ENCODE measurements around the gene WDPCP.
A peak's percentile ranks its signal among the peaks of the same experiment; 100 is the strongest.
"Not testable (repeated sequence)": the region's sequence is repeated elsewhere in the genome, so short reads cannot be mapped to it uniquely, and the experiment has no call there.

WDPCP gene

DNA sequence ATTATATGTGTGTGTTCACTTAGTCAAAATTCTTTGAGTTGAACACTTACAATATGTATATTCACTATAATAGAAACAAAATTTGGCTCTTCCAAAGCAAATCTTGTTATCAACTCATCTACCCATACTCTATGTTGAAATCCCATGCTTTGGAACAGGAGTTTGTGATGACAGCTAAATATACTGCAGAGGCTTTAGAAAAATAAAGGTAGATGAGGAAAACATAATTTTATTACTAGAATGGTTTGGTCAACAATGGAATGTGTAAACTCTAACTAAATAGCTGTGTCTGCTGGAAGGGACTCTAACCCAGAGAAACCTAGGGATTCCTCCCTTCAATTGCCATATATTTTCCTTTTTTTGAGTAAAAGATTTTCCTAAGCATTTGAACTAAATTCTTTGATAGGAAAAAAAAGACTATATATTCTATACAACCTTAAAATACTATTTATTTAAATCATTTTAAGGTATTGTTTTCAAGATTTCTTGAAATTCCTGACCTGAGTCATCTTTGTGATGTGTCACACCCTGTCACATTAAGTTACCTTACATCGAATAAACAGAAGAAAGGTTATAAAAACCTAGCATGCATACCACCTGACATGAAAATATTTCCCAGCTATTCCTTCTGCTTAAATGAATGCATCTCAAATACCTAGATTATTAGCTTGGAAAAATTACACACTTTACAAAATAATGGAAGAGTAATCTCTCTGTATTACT, 362.2 kb downstream of the WDPCP start:
- no peak for DNase-seq

DNA sequence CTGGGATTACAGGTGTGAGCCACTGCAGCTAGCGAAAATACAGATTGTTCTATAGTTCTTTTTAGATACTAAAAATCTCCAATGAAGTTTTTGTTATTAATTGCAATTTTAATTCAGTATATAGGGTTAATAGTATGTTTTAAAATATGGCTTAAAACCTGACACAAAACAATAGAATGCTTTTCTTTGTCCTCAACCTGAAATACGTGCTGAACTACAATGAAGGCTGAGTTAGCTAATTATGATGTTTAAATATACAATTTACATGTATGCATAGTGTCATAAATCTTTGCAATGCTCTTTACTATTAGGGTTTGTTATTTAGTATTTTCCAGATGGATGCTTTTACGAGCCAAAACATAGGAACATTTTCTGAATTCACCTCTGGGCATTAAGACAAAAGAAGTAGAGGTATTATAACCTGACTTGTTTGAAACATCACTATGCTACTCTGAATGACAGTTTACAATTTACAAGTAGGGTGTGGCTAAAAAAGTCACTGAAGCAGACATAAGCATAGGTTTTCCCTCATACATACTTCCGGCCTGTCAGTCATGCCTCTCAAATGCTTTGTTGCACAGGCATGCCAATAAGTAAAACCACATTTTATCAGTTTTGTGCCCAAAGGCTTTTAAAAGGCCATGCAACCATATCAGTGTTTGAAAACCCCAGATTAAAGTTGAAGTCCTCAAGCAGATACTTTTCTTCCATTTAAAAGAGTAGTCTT, 369.3 kb downstream of the WDPCP start:
- DNase-seq = peak; percentile 17

DNA sequence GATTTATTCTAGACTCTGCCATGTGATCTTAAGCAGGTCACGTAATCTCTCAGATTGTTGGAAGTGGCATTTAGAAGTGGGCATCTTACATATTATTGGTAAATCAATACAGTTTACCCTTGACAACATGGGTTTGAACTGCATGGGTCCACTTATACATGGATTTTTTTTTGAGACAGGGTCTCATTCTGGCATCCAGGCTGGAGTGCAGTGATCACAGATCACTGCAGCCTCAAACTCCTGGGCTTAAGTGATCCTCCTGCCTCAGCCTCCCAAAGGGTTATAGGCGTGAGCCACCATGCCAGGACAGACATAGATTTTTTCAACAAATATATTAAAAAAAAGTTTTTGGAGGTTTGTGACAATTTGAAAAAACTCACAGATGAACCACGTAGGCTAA, 393.0 kb downstream of the WDPCP start:
- no peak for DNase-seq

DNA sequence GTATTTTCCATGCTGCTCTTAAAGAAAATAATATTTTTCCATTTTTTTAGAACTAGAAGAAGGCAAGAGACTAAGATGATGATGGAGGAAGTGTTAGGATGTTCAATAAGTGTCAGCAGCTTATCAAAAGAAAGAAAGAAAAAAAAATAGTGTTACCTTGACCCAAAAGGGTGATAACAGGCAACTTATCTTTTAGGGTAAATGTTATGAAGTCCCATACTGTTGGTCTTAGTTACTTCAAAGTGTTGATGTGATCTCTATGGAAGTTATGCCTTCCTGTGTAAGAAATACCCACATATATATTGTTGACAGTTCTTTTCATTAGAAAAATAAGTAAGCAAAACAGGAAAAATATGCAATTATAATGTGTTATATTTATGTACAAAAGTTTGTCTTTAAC, 394.1 kb downstream of the WDPCP start:
- DNase-seq = no peak

DNA sequence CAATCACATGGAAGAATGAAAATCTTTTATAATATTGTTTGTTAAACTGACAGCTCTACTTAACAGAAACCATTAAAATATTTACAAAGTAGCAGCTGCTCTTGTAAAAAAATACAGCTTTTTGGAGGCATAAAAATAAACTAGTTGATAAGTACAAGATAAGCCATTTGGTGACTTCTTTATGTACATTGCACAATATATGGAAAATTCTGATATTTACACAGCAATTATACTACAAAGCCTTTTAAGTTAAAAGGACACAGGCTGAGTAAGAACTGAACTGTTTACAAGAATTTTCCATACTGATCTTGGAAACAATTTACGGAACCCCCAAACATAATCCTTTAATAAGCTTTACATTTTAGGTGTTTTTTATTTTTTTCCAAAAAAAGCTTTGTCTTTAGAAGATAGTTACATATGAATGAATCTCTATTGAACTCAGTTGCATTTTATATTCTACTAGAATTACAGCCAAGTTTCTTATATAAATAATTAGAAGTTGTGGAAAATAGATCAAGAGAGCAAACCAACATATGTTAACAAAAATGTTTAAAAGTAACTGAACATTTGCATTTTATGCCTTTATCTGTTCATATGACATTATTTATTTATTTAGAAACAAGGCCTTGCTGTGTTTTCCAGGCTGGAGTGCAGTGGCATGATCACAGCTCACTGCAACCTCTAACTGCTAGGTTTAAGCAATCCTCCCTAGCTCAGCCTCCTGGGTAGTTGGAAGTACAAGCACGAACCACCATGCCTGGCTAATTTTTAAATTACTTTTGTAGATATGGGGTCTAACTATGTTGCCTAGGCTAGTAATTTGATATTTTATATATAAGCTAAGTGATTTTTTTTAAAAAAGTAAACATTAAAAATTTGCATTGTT, 395.1 kb downstream of the WDPCP start:
- DNase-seq = peak; percentile 76

DNA sequence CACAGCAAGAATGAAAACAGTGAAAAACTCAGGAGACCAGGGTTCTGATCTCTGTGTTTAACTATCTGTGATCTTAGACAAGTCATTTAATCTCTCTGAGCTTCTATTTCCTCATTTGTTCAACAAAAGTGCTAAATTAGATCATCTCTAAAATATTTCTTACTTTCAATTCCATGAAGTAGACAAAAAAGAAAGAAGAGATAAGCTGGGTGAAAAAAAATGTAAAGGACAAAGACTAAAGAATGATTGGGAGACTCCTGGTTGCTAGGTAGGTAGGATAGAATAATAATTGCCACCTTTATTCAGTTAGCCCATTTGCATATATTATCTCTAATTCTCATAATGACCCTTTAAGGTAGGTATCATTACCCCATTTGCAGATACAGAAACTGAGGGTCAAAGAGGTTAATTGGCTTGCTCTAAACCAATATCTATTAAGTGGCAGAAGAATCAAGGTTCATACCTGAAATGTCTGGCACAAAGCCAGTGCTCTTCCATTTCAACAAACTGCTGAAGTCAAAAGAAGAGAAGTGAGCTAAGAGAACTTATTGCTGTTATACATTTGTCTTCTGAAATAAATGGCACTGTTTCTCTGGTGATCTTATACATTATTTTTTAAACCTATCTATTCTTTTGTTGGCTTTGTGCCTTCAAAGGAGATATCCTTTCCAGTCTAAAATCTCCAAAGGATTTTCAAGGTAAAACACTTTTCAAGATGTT, 395.9 kb downstream of the WDPCP start:
- DNase-seq = peak; percentile 76

DNA sequence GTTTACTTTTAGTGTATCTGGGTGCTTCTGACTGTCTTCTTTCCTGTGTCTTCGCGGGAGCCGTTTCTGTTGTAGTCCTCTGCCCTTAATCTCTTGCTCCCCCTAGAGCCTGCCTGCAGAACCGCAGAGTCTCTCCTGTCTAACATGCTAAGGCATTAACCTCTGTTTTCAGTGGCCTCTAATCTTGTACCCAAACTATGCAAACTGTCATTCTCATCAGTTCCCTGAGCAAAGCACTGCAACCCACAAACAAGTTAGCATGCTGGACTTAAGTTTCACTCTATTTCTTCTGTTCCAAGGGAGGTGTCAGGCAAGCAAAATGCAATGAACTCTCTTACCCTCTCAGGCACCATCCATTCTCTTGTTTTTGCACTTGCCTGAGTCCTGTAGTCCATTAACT, 399.3 kb downstream of the WDPCP start:
- peak; percentile 86 for DNase-seq

DNA sequence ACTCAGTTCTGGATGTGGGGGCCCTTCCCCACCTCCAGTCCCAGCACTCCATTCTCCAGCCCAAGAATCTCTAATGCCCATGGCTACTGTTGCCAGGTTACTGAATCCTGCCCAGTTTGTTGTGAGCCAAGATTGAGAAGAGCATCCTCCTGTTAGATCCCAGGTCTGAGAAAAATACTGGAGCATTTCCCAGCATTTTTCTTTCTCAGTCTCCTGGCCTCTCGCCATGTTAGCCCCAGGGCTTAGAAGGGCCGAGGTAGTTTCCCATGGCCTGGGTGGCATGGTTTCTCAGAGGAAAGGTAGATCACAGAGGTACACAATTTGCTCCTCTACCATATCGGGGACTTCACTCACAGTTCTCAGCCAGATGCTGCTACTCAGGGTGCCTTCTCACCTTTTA, 401.9 kb downstream of the WDPCP start:
- no peak for DNase-seq

DNA sequence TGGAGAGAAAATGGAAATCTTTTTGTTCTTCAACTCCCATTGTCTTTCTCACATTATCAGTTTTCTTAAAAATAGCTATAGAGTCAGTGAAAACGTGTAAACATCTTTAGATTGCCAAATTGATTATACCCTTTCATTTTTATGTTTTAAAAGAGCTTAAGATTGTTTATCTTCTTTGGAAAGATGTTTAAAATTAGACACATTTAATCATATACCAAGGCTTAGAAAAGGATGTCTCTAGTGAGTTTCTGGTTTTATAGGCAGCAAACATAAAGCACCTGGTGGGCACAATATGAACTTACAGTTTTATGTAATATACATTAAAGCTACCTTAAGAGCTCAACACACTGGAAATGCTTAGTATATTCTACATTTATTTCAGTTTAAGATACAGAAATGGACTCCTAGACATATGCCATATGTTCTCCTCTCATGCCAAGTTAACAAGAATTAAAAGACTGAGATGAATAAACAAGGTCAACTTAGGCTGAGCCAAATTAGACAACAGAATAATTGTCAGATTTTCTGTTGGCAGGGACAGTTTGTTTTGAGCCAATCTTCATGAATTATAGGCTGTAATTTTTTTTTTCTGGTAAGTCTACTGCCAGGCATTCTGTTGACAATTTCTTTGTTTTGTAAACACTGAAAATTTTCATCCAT, 425.0 kb downstream of the WDPCP start:
- peak; percentile 8 for DNase-seq

DNA sequence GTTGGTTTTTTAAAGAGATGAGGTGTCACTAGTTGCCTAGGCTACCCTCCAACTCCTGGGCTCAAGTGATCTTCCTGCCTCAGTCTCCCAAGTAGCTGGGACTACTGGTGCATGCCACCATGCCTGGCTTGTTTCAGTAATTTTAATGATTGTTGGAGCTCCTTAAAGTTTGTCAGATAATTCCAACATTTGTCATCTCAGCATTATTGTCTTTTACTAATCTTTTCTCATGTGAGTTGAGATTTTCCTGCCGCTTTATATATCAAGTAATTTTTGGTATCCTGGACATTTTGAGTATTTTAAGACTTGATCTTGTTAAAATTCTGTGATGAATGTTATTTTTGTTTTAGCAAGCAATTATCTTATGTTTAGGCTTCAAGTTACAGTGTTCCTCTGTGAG, 429.0 kb downstream of the WDPCP start:
- no peak for DNase-seq

DNA sequence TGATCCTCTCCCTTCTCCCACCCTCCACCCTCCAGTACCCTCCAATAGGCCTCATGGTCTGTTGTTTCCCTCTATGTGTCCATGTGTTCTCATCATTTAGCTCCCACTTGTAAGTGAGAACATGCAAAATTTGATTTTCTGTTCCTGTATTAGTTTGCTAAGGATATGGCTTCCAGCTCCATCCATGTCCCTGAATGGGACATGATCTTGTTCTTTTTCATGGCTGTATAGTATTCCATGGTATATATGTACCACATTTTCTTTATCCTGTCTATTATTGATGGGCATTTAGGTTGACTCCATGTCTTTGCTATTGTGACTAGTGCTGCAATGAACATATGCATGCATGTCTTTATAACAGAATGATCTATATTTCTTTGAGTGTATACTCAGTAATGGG, 451.6 kb downstream of the WDPCP start:
- DNase-seq = not testable (repeated sequence)

DNA sequence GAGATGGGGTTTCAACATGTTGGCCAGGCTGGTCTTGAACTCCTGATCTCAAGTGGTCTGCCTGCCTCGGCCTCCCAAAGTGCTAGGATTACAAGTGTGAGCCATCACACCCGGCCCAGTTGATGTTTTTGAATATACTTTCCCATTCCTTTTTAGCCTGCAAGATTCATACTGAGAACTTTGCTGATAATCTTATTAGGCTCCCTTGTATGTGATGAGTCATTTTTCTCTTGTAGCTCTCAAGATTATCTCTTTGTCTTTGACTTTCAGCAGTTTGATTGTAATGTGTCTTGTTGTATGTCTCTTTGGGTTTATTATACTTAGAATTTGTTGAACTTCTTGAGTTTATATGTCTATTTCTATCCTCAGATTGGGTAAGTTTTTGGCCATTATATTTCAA, 456.3 kb downstream of the WDPCP start:
- DNase-seq = no peak

DNA sequence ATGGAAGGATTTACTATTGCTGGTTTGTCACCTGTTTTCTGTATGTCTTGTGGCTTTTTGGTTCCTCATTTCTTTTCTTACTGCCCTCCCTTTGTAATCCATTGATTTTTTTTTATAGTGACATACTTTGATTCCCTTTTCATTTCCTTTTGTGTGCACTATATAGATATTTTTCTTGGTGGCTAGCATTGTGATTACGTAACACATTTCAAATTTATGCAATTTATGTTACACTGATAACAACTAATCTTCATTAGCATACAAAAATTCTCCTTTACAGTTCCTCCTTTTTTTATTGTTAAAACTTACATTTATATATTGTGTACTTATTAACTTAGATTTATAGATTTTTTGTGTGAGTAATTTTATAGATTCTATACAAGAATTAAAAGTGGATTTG, 457.1 kb downstream of the WDPCP start:
- DNase-seq = no peak

DNA sequence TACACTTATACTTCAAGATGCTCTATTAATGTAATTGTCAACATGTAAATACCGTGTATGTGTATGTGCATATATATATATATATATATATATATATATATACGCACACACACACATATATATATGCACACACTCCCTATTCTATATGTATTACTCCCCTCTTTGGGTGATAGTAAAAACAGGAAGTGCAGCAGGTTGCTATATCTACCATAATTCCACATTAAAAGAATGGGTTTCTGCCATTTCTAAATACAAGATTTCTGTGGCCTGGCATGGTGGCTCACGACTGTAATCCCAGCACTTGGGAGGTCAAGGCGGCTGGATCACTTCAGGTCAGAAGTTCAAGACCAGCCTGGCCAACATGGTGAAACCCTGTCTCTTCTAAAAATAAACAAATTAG, 460.7 kb downstream of the WDPCP start:
- no peak for DNase-seq

DNA sequence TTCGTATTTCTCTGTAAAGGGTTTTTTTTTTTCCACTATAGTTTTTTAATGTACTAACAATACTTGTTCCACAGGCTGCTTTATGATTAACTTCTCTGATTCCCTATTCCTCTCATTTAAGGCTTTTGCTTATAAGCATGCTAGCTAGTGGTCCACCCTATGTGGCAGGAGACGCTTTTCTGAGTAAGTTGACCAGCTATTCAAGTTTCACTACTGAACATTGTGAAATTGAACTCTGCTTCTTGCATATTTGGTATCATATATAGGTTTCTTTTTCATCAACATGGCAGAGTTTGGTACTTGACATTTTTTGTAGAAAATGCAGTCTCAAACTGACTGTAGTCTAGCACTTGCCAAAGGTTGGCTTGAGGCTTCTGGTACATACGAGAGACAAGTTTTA, 463.4 kb downstream of the WDPCP start:
- no peak for DNase-seq

DNA sequence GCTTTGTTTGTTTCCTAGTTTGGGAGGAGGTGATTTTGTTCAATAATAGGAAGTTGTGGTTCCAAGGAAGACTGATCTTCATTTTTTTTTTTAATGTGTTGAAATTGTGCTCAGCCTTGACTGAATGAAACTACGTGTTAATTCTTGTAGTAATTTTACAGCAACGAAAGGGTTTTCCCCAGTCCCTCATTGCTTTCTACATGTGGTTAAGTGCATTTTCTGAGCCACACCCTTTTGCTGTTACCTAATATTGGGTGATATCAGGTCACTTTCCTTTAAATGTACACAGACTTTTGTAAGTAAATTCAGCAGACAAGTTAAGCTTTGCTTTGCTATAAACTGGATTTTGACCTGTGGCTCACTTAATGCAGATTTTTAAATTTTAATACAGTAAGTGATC, 464.1 kb downstream of the WDPCP start:
- no peak for DNase-seq

DNA sequence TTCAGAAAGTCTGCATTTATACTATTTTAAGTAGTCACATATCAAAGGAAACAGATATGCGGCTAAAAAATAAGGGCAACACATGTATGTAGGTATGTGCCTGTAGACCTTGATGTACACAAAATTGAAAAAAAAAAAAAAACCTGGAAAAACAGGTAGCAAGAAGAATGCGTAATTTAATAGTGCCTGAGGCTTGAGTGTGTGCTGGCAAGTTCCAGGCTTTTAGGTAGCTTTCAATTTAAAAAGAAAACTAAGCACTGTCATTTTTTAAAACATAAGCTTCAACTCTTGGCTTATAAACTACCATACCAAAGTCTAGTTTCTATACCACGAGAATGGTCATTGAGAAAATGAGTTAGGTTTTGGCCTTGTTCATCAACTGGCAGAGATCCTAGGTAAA, 465.4 kb downstream of the WDPCP start:
- DNase-seq = peak; percentile 7

DNA sequence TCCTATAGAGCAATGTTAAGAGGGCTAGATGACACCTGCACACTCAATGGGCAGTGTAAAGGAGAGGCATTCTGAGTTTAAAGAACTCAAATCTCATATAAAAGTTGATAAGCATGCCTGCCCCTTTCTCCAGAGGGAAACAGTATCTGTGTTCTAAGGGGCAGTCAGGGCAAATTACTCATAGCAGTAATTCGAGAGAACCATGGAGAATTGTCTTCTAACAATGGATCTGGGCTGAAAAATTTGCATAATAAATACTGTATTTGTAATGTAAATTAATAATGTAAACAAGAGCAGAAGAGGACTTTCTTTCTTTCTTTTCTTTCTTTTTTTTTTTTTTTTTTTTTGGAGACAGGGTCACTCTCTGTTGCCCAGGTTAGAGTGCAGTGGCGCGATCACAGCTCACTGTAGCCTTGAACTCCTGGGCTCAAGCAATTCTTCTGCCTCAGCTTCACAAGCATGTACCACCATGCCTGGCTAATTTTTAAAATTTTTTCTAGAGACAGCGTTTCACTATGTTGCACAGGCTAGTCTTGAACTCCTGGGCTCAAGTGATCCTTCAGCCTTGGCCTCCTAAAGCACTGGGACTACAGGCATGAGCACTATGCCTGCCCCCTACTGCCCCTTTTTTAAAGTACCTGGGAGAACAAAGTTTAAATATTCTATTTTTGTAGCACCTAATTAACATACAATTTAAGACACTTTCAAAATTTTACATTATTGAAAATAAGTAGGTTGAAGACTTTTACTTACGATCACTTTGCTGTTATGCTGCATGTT, 467.0 kb downstream of the WDPCP start:
- no peak for DNase-seq

DNA sequence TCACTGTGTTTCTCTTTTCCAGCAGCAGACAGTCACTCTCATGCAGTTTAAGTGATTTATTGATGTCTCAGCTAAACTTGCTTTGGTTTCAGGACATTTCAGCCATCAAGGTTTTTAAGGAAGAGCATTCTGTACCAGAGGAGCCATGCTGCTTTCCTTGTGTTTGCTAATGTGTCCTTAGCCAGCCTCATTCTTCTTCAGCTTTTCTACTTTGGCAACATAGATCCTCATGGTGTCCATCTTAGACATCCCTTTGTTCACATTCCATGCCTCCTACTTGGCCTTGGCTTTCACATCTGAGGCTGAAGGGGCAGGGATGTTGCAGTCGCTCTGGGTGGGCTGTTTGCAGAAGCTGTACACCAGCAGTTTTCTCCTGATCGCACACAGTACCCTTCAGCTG, 469.5 kb downstream of the WDPCP start:
- no peak for DNase-seq

DNA sequence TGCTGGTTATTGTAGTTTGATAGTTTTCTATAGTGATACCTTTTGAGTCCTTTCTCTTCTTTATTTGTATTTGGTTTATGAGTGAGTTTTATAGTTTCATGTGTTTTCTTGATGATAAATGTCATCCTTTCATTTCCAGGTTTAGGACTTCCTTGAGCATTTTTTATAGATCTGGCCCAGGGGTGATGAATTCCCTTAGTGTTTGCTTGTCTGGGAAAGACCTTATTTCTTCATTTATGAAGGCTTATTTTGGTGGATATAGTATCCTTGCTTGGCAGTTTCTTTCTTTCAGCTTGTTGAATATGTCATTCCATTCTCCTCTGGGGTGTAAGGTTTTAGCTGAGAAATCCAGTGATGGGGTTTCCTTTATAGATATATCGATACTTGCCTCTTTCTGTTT, 483.8 kb downstream of the WDPCP start:
- peak; percentile 4 for DNase-seq

DNA sequence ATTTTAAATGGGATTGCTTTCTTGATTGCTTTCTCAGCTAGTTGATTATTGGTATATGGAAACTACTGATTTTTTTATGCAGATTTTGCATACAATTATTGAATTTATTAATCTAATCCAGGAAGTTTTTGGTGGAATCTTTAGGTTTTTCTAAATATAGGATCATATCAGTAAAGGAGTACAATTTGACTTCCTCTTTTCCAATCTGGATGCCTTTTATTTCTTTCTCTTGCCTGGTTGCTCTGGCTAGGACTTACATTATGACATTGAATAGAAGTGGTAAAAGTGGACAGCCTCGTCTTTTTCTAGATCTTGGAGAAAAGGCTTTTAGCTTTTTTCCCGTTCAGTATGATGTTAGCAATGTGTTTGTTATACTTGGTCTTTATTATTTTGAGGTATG, 486.3 kb downstream of the WDPCP start:
- no peak for DNase-seq

DNA sequence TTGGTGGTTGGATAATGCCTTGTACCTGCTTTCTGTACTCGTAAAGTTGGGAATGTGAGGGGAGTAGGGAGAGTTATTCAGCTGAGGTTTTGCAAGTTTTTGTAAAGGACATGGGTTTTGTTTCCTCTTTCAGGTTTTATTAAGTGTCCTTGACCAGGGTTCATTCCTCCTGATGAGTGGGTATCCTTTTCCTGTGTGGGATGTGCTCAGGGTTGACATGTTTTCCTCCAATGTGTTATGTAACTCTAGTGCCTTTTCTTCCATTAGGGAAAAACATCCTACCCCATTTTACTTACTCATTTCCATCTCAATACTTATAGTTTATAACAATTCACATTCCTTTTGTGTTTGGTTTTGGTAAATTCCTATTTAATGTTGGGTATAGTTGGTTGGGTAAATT, 489.2 kb downstream of the WDPCP start:
- no peak for DNase-seq

All from DMS53 (cell line).